HCT116 (cell line): ENCODE data around the gene IMPDH1. TPM values are rescaled to one million over a fixed set of nuclear protein-coding genes. Genes with fewer than 3 reads are reported as not detected.

Experiments used
- ATAC-seq: fragments of 200-7000 bp; cut with Tn5 transposase; 2 replicates; pipeline ENCODE4 v1.9.1; 2020; ENCODE audit warnings: mild to moderate bottlenecking, moderate library complexity
- BruUV-seq: library from RNA; stranded (reverse); fragments of 400-500 nt; replicated peaks from 2 replicates; lab custom pipeline; 2021; lab: Mats Ljungman, UMichigan
- CTCF ChIA-PET: fragments of 300-600 bp; sonication (Branson Sonifier 250); formaldehyde crosslinking; loops from one replicate; lab custom pipeline; 2021; ENCODE audit warnings: antibody characterized with exemption; lab: Charles Lee
- POLR2A ChIA-PET: fragments of 300-600, 350-600 bp; sonication (Branson Sonifier 250); formaldehyde crosslinking; loops from one replicate; lab custom pipeline; 2021; ENCODE audit warnings: antibody characterized with exemption; lab: Charles Lee
- RAD21 ChIA-PET, 2 experiments: fragments of 300-600 bp; sonication (Branson Sonifier 250); formaldehyde crosslinking; loops; one replicate each; lab custom pipeline; 2023; ENCODE audit warnings: low total read pairs in 2 of 2; ENCODE audit not compliant: uncharacterized antibody in 2 of 2, unreplicated experiment in 2 of 2, low non-redundant PET in 1 of 2; lab: Charles Lee
- DNase-seq: peaks from one replicate; pipeline ENCODE4 v3.0.0-alpha.2; 2010; ENCODE audit warnings: low read depth, low spot score
- H2AFZ ChIP-seq: fragments of 200-600 bp; shearing (Covaris generic), sonication (generic); 2 replicates; pipeline ENCODE4 v1.6.1; 2017; ENCODE audit warnings: low read depth, mixed run types, mixed read lengths, antibody characterized with exemption, low read length; ENCODE audit not compliant: poor library complexity, severe bottlenecking
- H3K27ac ChIP-seq: 2 replicates; pipeline ENCODE4 v1.5.1; 2012; ENCODE audit warnings: low read depth, low read length
- H3K27me3 ChIP-seq: fragments of 200-600 bp; sonication (generic); 2 replicates; pipeline ENCODE4 v1.6.1; 2016; ENCODE audit warnings: mixed run types, low read length, mixed read lengths; ENCODE audit not compliant: insufficient read depth
- H3K36me3 ChIP-seq, 2 experiments: fragments of 200-500 bp in 1 of 2; fragments of 200-600 bp in 1 of 2; sonication (Bioruptor generic) in 1 of 2; sonication (generic) in 1 of 2; 2 replicates each; pipeline versions ENCODE4 v1.5.1 to v1.6.1; 2014 to 2016; ENCODE audit warnings: low read length in 2 of 2, inconsistent platforms in 1 of 2, mixed read lengths in 1 of 2, mixed run types in 1 of 2; ENCODE audit not compliant: insufficient read depth in 2 of 2, control insufficient read depth in 1 of 2
- H3K4me1 ChIP-seq, 2 experiments: fragments of 200-600 bp in 1 of 2; sonication (generic) in 1 of 2; 2 replicates each; pipeline versions ENCODE4 v1.5.1 to v1.6.1; 2012 to 2017; ENCODE audit warnings: low read length in 2 of 2, inconsistent platforms in 1 of 2, mild to moderate bottlenecking in 1 of 2, mixed read lengths in 1 of 2, mixed run types in 1 of 2, moderate library complexity in 1 of 2; ENCODE audit not compliant: insufficient read depth in 2 of 2, control insufficient read depth in 1 of 2
- H3K4me2 ChIP-seq: fragments of 200-600 bp; sonication (generic); 2 replicates; pipeline ENCODE4 v1.6.1; 2017; ENCODE audit warnings: mixed run types, low read length, mixed read lengths
- H3K4me3 ChIP-seq, 2 experiments: fragments of 200-600 bp in 1 of 2; sonication (generic) in 1 of 2; replicated peaks in 1 of 2; 2 replicates each; pipeline ENCODE4 v1.5.1; 2011 to 2016; ENCODE audit warnings: low read length in 2 of 2, control low read depth in 1 of 2, low read depth in 1 of 2, mild to moderate bottlenecking in 1 of 2, mixed read lengths in 1 of 2, mixed run types in 1 of 2
- H3K79me2 ChIP-seq: fragments of 200-600 bp; sonication (generic); 2 replicates; pipeline ENCODE4 v1.6.1; 2017; ENCODE audit warnings: mild to moderate bottlenecking, mixed run types, low read length, moderate library complexity, mixed read lengths; ENCODE audit not compliant: insufficient read depth
- H3K9ac ChIP-seq: fragments of 200-600 bp; sonication (generic); 2 replicates; pipeline ENCODE4 v1.6.1; 2016; ENCODE audit warnings: low read length, mixed read lengths
- H3K9me2 ChIP-seq: fragments of 200-600 bp; sonication (generic), shearing (Covaris generic); 2 replicates; pipeline ENCODE4 v1.6.1; 2017; ENCODE audit warnings: mixed run types, mild to moderate bottlenecking, moderate library complexity; ENCODE audit not compliant: insufficient read depth
- H3K9me3 ChIP-seq, 2 experiments: fragments of 200-500 bp in 1 of 2; fragments of 200-600 bp in 1 of 2; sonication (Bioruptor generic) in 1 of 2; sonication (generic) in 1 of 2; 2 replicates each; pipeline ENCODE4 v1.6.1; 2014 to 2017; ENCODE audit warnings: low read length in 2 of 2, mixed read lengths in 2 of 2, inconsistent platforms in 1 of 2, low read depth in 1 of 2, mild to moderate bottlenecking in 1 of 2, mixed run types in 1 of 2, moderate library complexity in 1 of 2; ENCODE audit not compliant: control insufficient read depth in 1 of 2, insufficient read depth in 1 of 2
- H4K20me1 ChIP-seq: fragments of 200-600 bp; sonication (generic), shearing (Covaris generic); 2 replicates; pipeline ENCODE4 v1.6.1; 2017; ENCODE audit warnings: mixed run types, mild to moderate bottlenecking, moderate library complexity; ENCODE audit not compliant: insufficient read depth
- CEBPB ChIP-seq: IDR thresholded peaks from 2 replicates; pipeline ENCODE4 v1.6.1; 2012; ENCODE audit warnings: low read depth
- CTCF ChIP-seq, 3 experiments: fragments of 200-600 bp in 1 of 3; sonication (generic) in 1 of 3; IDR thresholded peaks in 2 of 3; conservative IDR thresholded peaks in 1 of 3; 2 replicates each; pipeline ENCODE4 v1.5.1; 2012 to 2017; ENCODE audit warnings: low read depth in 2 of 3, low read length in 2 of 3, antibody characterized with exemption in 1 of 3, borderline replicate concordance in 1 of 3, control low read depth in 1 of 3, mild to moderate bottlenecking in 1 of 3, mixed read lengths in 1 of 3, mixed run types in 1 of 3, moderate library complexity in 1 of 3; ENCODE audit not compliant: insufficient read depth in 1 of 3
- EZH2 ChIP-seq: fragments of 200-600 bp; sonication (generic); IDR thresholded peaks from 2 replicates; pipeline ENCODE4 v1.6.1; 2017; ENCODE audit warnings: antibody characterized with exemption, mixed run types
- FOSL1 ChIP-seq: IDR thresholded peaks from 2 replicates; pipeline ENCODE4 v1.6.1; 2012; ENCODE audit warnings: low read depth
- JUND ChIP-seq: IDR thresholded peaks from 2 replicates; pipeline ENCODE4 v1.6.1; 2012
- RAD21 ChIP-seq: IDR thresholded peaks from 2 replicates; pipeline ENCODE4 v1.6.1; 2012; ENCODE audit warnings: low read depth, mild to moderate bottlenecking
- TCF7L2 ChIP-seq: IDR thresholded peaks from 2 replicates; pipeline ENCODE4 v1.7.0; 2011; ENCODE audit warnings: borderline replicate concordance, inconsistent platforms; ENCODE audit not compliant: insufficient read depth, insufficient read length; ENCODE audit errors: extremely low read depth
- ZFX ChIP-seq: fragments of 450-650 bp; IDR thresholded peaks from 2 replicates; pipeline ENCODE4 v1.6.1; 2017
- intact Hi-C: fragments of 100-400 bp; cut with micrococcal nuclease; formaldehyde crosslinking; loops from 2 replicates; pipeline ENCODE4 v1.10.0; 2022
- total RNA-seq: library from RNA; stranded (reverse); gene quantifications from one replicate; pipeline ENCODE4 v1.2.1, GENCODE V29; 2021; ENCODE audit not compliant: unreplicated experiment

The IMPDH1 gene
- total RNA-seq, 1 experiment from 2014 or later = 98.2 TPM

DNA sequence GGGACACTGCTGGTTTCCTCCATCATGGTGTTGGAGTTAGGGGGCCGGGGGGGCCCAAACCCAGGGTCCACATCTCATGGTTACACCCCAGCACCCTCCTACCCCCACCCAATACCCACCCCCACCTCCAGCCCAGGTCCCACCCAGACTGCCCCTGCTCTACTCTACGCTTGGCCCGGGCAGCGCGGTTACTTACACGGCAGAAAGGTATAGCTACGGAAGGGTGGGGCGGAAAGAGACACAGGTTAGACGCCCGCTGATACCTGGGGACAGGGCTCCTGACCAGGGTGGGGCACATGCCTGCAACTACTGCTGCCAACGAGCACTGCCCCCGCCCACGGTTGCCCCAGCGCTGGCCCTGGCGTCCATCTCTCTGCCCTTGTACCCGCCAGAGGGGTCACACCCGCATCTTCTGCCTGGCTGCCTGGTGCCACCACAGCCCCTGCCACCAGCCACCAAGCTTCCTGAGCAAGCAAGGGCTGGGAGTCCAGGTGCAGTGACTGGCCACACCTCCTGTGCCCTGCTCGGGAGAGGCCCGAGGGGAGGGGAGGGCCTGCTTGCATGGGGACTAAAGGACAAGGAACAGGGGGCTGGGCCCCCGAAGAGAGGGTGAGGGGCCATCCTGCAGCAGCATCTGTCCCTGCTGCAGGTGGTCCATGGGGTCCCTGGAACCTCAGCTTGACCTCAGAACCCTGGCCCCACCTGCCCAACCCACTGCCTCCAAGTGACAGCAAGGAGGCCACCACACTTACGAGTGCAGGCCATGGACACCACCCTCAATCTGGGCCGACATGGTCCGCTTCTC, 16.1 kb downstream of the IMPDH1 start:
- H3K9me2 ChIP-seq = no peaks in the 10 kb centered on the region
- intact Hi-C loops = no loop called here
- H3K27me3 ChIP-seq = no peaks in the 10 kb centered on the region
- no peak overlapping the region for H3K4me2 ChIP-seq
- H3K4me3 ChIP-seq = no peak overlapping the region
- ChIA-PET POLR2A (no interaction called here), RAD21 (no interaction called here), CTCF (no interaction called here)
- BruUV-seq = no TSS peak
- DNase-seq (no peak), ATAC-seq (no peak)
- no peak for TF ChIP-seq TCF7L2
- no peak for TF ChIP-seq CEBPB
- no peak for TF ChIP-seq RAD21
- TF ChIP-seq CTCF (IDR thresholded peaks at IDR 0.05 in 2 of 3, conservative IDR thresholded peaks at IDR 0.05 in 1 of 3; ENCODE audit: borderline replicate concordance in 1 of 3, insufficient read depth in 1 of 3, low read depth in 2 of 3, low read length in 2 of 3) = no peak
- no peak for TF ChIP-seq ZFX
- no peak for TF ChIP-seq JUND
- TF ChIP-seq EZH2 = no peak
- TF ChIP-seq FOSL1 = no peak
- peaks cover 23 to 44% of the 10 kb centered on the region in 2 experiments for H3K36me3 ChIP-seq
- no peaks in the 10 kb centered on the region for H3K9me3 ChIP-seq
- H3K79me2 ChIP-seq = no peaks in the 10 kb centered on the region
- no peaks in the 10 kb centered on the region; the same call in 1 of the 2 replicates for H4K20me1 ChIP-seq
- no peaks in the 10 kb centered on the region for H3K4me1 ChIP-seq
- no peak overlapping the region for H2AFZ ChIP-seq
- no peak overlapping the region; the same call in 1 of the 2 replicates for H3K27ac ChIP-seq
- no peak overlapping the region for H3K9ac ChIP-seq
